Effector CD8-positive, alpha-beta T cell (primary cell): ENCODE data around the gene EGFR.

Experiments used
- DNase-seq: peaks from one replicate; lab custom pipeline; 2025; lab: John Stamatoyannopoulos, UW

EGFR gene

GRCh38 chr7:55172161-55172560 lies 153.3 kb downstream of the EGFR start:
- no peak for DNase-seq

DNA sequence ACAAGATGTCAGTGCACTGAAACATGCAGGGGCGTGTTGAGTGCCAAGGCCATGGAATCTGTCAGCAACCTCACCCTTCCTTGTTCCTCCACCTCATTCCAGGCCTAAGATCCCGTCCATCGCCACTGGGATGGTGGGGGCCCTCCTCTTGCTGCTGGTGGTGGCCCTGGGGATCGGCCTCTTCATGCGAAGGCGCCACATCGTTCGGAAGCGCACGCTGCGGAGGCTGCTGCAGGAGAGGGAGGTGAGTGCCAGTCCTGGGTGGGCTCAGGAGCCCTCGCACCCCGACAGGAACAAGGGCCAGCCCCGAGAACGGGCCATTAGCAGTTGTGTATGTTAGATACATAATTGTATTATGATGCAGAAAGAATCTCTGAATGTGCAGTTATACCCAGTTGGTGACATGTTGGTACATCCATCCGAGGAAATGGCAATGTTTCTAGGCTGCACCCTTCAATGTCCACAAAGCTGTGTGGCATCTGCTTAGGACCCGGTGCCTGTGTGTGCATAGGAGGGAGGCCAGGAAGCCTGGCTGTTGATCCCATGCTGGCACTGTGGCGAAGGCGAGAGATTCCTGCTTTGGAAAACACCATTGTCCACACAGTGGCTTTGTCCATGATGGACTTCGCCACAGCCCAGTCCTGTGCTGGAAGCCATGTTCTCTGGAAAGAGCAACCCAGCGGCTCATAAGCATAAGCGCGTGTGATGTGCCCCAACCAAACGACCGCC lies 154.2 kb downstream of the EGFR start:
- no peak for DNase-seq

- no peak for DNase-seq
Measured at GRCh38 chr7:55173671-55174070, 154.9 kb downstream of the EGFR start.

DNA sequence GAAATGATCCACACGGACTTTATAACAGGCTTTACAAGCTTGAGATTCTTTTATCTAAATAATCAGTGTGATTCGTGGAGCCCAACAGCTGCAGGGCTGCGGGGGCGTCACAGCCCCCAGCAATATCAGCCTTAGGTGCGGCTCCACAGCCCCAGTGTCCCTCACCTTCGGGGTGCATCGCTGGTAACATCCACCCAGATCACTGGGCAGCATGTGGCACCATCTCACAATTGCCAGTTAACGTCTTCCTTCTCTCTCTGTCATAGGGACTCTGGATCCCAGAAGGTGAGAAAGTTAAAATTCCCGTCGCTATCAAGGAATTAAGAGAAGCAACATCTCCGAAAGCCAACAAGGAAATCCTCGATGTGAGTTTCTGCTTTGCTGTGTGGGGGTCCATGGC lies 155.6 kb downstream of the EGFR start:
- no peak for DNase-seq

DNA sequence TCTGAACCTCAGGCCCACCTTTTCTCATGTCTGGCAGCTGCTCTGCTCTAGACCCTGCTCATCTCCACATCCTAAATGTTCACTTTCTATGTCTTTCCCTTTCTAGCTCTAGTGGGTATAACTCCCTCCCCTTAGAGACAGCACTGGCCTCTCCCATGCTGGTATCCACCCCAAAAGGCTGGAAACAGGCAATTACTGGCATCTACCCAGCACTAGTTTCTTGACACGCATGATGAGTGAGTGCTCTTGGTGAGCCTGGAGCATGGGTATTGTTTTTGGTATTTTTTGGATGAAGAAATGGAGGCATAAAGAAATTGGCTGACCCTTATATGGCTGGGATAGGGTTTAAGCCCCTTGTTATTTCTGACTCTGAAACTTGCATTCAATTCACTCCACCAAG lies 156.0 kb downstream of the EGFR start:
- DNase-seq, result no peak

DNA sequence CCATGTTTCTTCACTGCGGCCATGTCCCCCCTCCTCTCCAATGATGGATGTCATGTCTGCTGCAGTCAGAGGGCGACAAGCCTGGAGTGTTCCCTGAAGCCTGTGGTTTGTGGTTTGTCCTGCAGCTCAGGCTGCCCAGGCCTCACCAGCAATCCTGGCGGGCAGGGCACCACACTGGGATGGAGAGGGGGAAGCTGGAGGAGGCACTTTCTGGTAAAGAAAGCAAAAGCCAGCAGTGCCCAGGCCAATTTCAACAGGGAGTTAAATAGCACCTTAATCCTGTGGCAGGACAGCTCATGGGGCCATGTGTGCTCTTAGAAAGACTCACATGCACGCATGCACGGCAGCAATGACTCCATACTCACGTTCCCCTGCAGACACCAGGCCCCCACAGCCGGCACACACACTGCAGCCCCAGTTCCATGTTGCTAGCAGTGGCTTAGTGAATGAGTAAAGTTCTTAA lies 158.3 kb downstream of the EGFR start:
- no peak for DNase-seq

DNA sequence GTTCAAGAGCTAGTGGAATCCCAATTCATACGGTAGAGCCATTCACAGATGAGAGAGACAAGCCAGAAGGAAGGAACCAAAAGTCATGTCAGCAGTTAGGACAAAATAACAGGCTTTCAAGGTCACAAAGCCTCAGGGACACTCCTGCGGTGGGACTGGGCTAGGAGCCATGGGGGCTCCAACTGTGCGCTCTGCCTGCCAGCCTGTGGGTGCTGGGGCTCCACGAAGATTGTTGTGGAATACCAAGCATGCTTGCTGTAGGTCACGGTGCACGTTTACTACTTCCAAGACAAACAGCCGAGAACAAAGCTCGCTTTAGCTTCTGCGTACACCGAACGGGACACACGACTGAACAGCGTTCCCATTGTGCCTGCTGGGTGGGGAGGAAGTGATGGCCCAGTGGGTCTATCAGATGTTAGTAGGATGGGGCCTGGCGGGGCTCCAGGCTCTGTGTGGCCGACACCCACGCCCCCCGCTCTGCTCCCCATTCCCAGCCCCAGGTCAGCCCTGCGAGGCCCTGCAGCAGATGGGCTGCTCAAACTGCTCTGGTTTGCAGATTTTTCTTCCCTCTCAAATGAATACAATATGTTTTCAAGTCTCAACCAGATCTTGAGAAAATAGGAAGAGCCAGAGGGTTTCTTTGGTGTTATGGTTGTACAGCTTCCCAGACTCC lies 158.9 kb downstream of the EGFR start:
- DNase-seq, result no peak

DNA sequence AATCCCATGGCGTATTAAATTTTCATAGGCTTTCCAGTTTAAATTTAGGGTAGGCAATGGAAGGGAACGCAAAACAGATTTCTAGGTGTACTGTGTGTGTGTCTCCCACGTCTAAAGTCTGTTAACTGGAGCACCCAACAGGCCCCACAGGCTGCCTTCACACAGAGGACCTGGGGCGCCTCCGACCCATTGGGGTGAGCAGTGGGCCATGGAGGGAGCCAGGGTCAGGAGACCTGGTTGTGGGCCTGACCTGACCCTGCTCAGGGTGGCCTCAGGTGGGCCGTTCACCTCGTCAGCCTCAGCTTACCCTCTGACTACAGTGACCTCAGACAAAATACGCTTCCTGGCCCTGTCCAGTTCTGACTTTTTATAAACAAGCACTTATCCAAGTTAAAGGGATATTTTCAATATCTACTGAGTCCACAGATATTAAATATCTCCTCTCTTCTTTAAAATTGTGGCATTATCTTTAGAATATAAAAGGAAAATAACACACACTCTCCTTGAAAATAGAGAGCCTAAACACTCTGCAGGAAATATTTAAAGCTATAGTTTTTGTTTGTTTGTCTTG lies 159.6 kb downstream of the EGFR start:
- no peak for DNase-seq

DNA sequence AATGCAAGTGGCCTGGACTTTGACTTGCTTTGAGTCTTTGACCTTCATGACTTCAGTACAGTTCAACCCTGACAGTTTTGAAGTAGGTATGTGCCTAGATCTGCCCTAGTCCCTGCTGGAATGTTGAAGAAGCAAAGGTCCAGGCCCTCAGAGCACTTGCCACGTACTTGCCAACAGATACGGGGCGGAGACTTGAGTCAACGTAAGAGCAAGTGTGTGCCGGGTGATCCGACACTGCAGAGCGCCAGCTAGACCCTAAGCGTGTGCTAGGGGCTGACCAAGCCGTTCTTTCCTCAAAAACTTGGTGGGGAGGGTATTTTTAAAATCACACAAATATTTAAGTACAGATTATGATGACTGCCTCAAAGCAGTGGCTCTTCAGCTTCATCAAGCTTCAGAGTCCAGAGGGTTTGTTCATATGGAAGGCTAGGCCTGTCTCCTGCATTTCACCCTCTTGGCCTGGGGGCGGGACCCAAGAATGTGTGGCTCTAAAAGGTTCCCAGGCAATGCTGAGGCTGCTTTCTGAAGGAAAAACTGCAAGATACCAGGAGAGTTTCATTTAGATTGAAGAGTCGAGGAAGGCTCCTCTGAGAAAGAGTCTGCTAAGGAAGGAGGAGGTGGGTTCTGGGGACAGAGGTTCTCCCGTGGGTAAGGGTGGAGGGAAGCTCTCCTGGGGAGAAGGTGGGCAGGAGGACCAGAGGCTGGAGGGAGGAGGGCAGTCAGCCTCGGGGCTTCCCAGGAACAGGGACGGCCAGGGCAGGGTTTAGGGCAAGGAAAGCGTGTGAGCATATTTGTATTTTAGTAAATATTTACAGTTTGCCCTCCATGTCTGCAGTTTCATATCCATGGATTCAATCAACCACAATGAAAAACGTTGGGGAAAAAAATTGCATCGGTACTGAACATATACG lies 160.3 kb downstream of the EGFR start:
- DNase-seq, result no peak

- no peak for DNase-seq
Measured at GRCh38 chr7:55179931-55180682, 161.3 kb downstream of the EGFR start.

DNA sequence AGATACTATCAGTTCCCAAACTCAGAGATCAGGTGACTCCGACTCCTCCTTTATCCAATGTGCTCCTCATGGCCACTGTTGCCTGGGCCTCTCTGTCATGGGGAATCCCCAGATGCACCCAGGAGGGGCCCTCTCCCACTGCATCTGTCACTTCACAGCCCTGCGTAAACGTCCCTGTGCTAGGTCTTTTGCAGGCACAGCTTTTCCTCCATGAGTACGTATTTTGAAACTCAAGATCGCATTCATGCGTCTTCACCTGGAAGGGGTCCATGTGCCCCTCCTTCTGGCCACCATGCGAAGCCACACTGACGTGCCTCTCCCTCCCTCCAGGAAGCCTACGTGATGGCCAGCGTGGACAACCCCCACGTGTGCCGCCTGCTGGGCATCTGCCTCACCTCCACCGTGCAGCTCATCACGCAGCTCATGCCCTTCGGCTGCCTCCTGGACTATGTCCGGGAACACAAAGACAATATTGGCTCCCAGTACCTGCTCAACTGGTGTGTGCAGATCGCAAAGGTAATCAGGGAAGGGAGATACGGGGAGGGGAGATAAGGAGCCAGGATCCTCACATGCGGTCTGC lies 162.2 kb downstream of the EGFR start:
- DNase-seq, result no peak

DNA sequence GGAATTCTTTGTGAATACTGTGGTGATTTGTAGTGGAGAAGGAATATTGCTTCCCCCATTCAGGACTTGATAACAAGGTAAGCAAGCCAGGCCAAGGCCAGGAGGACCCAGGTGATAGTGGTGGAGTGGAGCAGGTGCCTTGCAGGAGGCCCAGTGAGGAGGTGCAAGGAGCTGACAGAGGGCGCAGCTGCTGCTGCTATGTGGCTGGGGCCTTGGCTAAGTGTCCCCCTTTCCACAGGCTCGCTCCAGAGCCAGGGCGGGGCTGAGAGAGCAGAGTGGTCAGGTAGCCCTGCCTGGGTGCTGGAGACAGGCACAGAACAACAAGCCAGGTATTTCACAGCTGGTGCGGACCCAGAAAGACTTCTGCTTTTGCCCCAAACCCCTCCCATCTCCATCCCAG lies 162.9 kb downstream of the EGFR start:
- no peak for DNase-seq

- DNase-seq, result no peak
Measured at GRCh38 chr7:55183897-55184296, 165.1 kb downstream of the EGFR start.

DNA sequence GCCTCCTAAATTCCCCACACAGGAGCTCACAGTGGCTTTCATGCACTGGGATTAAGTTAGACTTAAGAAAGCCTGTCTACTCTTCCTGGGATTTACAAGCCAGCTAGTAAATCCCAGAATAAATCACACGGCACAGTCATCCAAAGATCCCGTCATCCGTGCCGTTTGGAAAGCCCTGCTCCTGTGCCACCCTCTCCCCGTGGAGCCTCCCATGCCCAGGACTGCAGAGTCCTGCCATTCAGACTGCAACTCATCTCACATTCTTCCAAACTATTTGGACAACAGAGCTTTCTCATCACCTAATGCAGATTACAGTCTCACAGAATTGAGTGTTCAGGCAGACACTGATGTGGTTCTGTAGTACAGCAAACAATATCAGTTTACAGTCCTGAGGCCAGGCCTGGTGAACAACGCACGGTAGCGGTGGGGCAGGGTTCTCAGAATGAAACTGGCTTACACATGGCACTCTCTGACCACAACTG lies 166.5 kb downstream of the EGFR start:
- no peak for DNase-seq

DNA sequence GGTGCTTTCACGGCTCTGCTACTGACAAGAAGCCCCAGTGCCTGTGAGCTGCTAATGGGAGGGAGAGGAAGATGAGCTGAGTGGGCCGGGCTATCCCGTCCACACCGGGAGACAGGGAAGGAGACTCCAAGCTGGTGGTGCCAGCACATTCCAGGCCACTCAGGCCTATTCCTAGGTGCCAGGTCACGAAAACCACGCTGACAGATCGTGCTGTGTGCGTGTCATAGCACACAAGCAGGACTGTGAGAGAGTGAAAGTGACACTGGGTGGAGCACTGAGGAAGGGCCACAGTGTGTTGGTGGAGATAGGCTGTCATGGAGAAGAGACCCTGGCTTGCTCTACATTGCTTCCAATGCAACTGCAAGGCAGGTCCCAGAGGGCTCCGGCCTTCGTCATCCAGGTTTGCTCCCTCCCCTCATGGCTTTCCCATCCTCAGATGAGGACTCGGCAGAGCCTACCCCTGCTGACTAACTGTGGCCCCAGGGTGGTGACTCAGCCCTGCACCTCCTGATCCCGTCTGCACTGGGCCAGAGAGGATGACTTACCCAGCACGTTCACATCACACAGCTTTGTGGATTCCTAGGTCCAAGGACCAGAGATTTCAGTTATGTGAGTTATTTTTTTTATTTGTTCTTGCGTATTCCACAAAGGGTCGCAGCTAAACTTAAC lies 167.3 kb downstream of the EGFR start:
- DNase-seq, result no peak

GRCh38 chr7:55187701-55188491 lies 169.1 kb downstream of the EGFR start:
- DNase-seq, result no peak

GRCh38 chr7:55188590-55189138 lies 169.8 kb downstream of the EGFR start:
- no peak for DNase-seq

DNA sequence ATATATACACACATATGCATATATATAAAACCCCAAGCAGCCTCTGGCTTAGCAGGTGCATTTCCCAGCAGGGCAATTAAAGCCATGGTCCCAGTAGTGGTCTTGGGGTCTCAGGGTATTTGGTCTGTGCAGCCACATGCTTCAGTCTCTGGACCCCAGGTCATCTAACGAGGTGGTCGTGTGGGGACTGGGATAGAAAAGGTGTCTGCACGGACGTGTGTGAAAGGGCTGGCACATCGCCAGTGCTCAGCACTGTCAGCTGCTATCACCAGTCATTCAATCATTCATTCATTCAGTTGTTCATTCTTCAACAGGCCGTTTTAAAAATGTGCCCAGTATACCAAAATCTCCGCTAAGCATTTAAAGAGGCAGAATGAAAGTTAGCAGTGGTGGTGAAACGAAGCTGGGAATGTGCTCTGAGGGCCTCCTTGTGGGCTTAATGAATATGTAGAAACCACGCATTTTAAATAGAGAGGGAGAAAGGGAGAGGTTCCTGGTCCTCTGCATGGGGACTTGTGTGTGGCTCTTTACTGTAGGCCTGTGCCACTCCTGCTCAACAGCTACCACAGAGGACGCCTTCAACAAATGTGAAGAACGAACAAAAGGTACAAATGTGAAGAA lies 170.4 kb downstream of the EGFR start:
- DNase-seq, result no peak
